Neuronal stem cell (in vitro differentiated cells): ENCODE measurements around the gene CAP1.

Source experiments
- DNase-seq: peaks from one replicate; pipeline ENCODE4 v3.0.0-alpha.2; 2013; ENCODE audit warnings: low spot score
- H2AFZ ChIP-seq: one replicate; pipeline ENCODE4 v1.6.1; 2013; ENCODE audit warnings: mild to moderate bottlenecking, low read length, inconsistent platforms
- H2AK5ac ChIP-seq: 2 replicates; pipeline ENCODE4 v1.6.1; 2013; ENCODE audit warnings: low read depth, mild to moderate bottlenecking, inconsistent platforms, low read length, moderate library complexity, mixed read lengths
- H2BK120ac ChIP-seq: 2 replicates; pipeline ENCODE4 v1.6.1; 2013; ENCODE audit warnings: low read depth, mild to moderate bottlenecking, inconsistent platforms, low read length, moderate library complexity, mixed read lengths
- H2BK12ac ChIP-seq: one replicate; pipeline ENCODE4 v1.6.1; 2013; ENCODE audit warnings: low read length, inconsistent platforms
- H2BK15ac ChIP-seq: 2 replicates; pipeline ENCODE4 v1.6.1; 2013; ENCODE audit warnings: mild to moderate bottlenecking, low read length, inconsistent platforms, mixed read lengths
- H2BK5ac ChIP-seq: one replicate; pipeline ENCODE4 v1.6.1; 2013; ENCODE audit warnings: inconsistent platforms, mild to moderate bottlenecking, low read length, moderate library complexity
- H3K14ac ChIP-seq: one replicate; pipeline ENCODE4 v1.6.1; 2013; ENCODE audit warnings: low read length, inconsistent platforms
- H3K18ac ChIP-seq: 2 replicates; pipeline ENCODE4 v1.6.1; 2013; ENCODE audit warnings: low read length, inconsistent platforms
- H3K23ac ChIP-seq: 2 replicates; pipeline ENCODE4 v1.6.1; 2013; ENCODE audit warnings: low read depth, mild to moderate bottlenecking, mixed read lengths, low read length, inconsistent platforms; ENCODE audit not compliant: poor library complexity
- H3K27ac ChIP-seq: replicated peaks from 3 replicates; pipeline ENCODE4 v1.5.1; 2013; ENCODE audit warnings: low read length, inconsistent platforms
- H3K27me3 ChIP-seq, 3 experiments: 2 replicates each; pipeline ENCODE4 v1.6.1; 2013; ENCODE audit warnings: low read length in 3 of 3, mild to moderate bottlenecking in 2 of 3, inconsistent platforms in 1 of 3, low read depth in 1 of 3, mixed read lengths in 1 of 3, moderate library complexity in 1 of 3; ENCODE audit not compliant: control insufficient read depth in 3 of 3, insufficient read depth in 3 of 3
- H3K36me3 ChIP-seq, 2 donors: replicated peaks in 1 of 2; 2 replicates each; pipeline ENCODE4 v1.6.1; 2013; ENCODE audit warnings: low read length in 2 of 2; ENCODE audit not compliant: control insufficient read depth in 2 of 2, insufficient read depth in 2 of 2
- H3K4ac ChIP-seq: 2 replicates; pipeline ENCODE4 v1.6.1; 2013; ENCODE audit warnings: inconsistent platforms, mild to moderate bottlenecking, low read length, moderate library complexity
- H3K4me1 ChIP-seq, 2 donors: 1 replicate in 1 of 2; 2 replicates in 1 of 2; pipeline ENCODE4 v1.6.1; 2013; ENCODE audit warnings: low read length in 2 of 2, low read depth in 1 of 2; ENCODE audit not compliant: control insufficient read depth in 2 of 2, insufficient read depth in 1 of 2
- H3K4me2 ChIP-seq: one replicate; pipeline ENCODE4 v1.6.1; 2013; ENCODE audit warnings: mild to moderate bottlenecking, low read length, inconsistent platforms; ENCODE audit not compliant: insufficient read depth, poor library complexity, severe bottlenecking
- H3K4me3 ChIP-seq, 2 donors: 2 replicates each; pipeline ENCODE4 v1.5.1; 2013; ENCODE audit warnings: low read length in 2 of 2, mild to moderate bottlenecking in 2 of 2, inconsistent platforms in 1 of 2, moderate library complexity in 1 of 2
- H3K79me1 ChIP-seq: one replicate; pipeline ENCODE4 v1.6.1; 2013; ENCODE audit warnings: low read depth, mild to moderate bottlenecking, inconsistent platforms, low read length, moderate library complexity
- H3K9ac ChIP-seq: one replicate; pipeline ENCODE4 v1.6.1; 2013; ENCODE audit warnings: mild to moderate bottlenecking, low read depth, low read length, inconsistent platforms; ENCODE audit not compliant: poor library complexity
- H3K9me3 ChIP-seq, 2 donors: replicated peaks in 1 of 2; 2 replicates each; pipeline versions ENCODE3 to v1.6.1; 2013; ENCODE audit warnings: low read length in 2 of 2, mild to moderate bottlenecking in 2 of 2, inconsistent platforms in 1 of 2, low read depth in 1 of 2, mixed read lengths in 1 of 2, moderate library complexity in 1 of 2; ENCODE audit not compliant: control insufficient read depth in 2 of 2, insufficient read depth in 1 of 2
- H4K8ac ChIP-seq: one replicate; pipeline ENCODE4 v1.6.1; 2013; ENCODE audit warnings: low read depth, mild to moderate bottlenecking, inconsistent platforms, low read length, moderate library complexity
- H4K91ac ChIP-seq: one replicate; pipeline ENCODE4 v1.6.1; 2013; ENCODE audit warnings: low read length, low read depth, mild to moderate bottlenecking, inconsistent platforms; ENCODE audit not compliant: poor library complexity
- WGBS, 2 donors: extraction: QIAGEN DNeasy Blood & Tissue Kit; methylation state at CpG; one replicate each; pipeline ENCODE4 v1.1.7; 2013; ENCODE audit warnings: missing lambda C conversion rate in 2 of 2, mixed read lengths in 1 of 2; ENCODE audit not compliant: insufficient read length in 2 of 2, insufficient replicate concordance in 1 of 2; ENCODE audit errors: extremely low coverage in 2 of 2; 5-methylcytosine and 5-hydroxymethylcytosine counted together

The CAP1 gene

DNA sequence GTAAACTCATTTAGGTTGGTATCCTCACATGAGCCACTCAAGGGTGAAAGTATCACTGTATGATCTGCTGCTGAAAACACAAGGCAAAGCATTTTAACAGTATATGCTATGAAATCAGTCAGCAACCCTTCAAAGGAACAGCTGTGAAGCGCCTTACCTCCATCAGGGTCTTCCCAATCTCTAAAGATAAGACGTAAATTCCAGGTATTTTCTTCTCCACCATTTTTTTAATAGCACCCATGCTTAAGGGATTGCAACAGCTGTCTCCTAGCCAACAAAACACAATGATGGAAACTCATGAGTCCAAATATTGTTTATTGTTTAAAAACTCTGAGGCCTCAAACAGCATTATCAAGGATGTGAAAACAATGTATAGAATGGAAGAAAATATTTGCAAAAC is 51.7 kb downstream of the CAP1 start:
- Histone ChIP-seq H4K91ac (no peak overlapping the region), H3K4me1 (peaks cover 3 to 6% of the 10 kb centered on the region in 2 donors), H3K79me1 (no peaks in the 10 kb centered on the region), H2BK120ac (no peak overlapping the region), H2AK5ac (no peak overlapping the region), H3K27ac (no peak overlapping the region), H3K9ac (no peak overlapping the region), H2BK5ac (no peak overlapping the region), H4K8ac (no peak overlapping the region), H3K36me3 (peaks cover 19 to 71% of the 10 kb centered on the region in 2 donors), H3K4ac (no peak overlapping the region), H3K14ac (no peak overlapping the region), H3K4me3 (no peak overlapping the region), H3K9me3 (no peaks in the 10 kb centered on the region), H2AFZ (no peak overlapping the region), H2BK15ac (no peak overlapping the region), H3K18ac (no peak overlapping the region), H3K4me2 (no peak overlapping the region), H3K27me3 (no peaks in the 10 kb centered on the region), H3K23ac (no peak overlapping the region), H2BK12ac (no peak overlapping the region)
- WGBS, 2 donors, result no CpG with 5 or more reads among the region's 2 CpGs
- DNase-seq, result no peak

DNA sequence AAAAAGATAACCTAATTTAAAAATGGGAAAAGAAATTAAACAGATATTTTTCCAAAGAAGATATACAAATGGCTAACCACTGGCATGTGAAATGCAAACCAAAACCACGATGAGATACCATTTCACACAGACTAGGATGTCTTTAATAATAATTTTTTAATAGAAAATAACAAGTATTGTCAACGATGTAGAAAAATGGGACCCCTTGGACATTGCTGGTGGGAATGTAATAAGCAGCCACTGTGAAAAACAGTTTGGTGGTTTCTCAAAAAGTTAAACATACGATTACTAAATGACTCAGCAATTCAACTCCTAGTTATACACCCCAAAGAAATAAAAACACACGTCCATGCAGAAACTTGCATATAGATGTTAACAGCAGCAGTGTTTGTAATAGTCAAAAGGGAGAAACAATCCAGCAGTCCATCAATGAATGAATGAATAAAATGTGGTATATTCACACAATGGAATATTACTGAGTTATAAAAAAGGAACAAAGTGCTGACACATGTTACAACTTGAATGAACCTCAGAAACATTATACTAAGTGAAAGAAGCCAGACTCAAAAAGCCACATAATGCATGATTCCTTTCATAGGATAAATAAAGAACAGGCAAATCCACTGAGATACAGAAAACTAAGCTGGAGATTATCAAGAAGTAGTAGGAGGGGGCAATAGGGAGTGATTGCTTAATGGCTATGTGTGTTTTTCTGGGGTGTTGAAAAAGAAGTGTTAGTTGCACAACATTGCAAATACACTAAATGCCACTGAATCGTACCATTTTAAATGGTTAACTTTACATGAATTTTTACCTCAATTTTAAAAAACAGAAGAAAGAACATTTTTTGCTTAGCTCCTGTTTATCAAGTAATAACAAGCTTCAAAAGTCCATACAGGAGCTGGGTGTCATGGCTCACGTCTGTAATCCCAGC is 52.4 kb downstream of the CAP1 start:
- peaks cover 17 to 64% of the 10 kb centered on the region in 2 donors for H3K36me3 ChIP-seq
- H2BK5ac ChIP-seq, result no peak overlapping the region
- no peak overlapping the region for H3K4ac ChIP-seq
- H2BK15ac ChIP-seq, result no peak overlapping the region
- no peak overlapping the region for H3K9ac ChIP-seq
- H2BK120ac ChIP-seq, result no peak overlapping the region
- H3K14ac ChIP-seq, result no peak overlapping the region
- H3K27ac ChIP-seq, result no peak overlapping the region
- no peaks in the 10 kb centered on the region for H3K9me3 ChIP-seq
- peaks cover 6 to 8% of the 10 kb centered on the region in 2 donors for H3K4me1 ChIP-seq
- no peak for DNase-seq
- H2AFZ ChIP-seq, result no peak overlapping the region
- no peaks in the 10 kb centered on the region for H3K79me1 ChIP-seq
- no peak overlapping the region for H3K18ac ChIP-seq
- H3K27me3 ChIP-seq, result no peaks in the 10 kb centered on the region
- H3K4me2 ChIP-seq, result no peak overlapping the region
- H3K4me3 ChIP-seq, result no peak overlapping the region
- WGBS, 2 donors, result no CpG with 5 or more reads among the region's 6 CpGs
- no peak overlapping the region for H3K23ac ChIP-seq
- no peak overlapping the region for H4K91ac ChIP-seq
- H2BK12ac ChIP-seq, result no peak overlapping the region
- no peak overlapping the region for H4K8ac ChIP-seq
- no peak overlapping the region for H2AK5ac ChIP-seq

DNA sequence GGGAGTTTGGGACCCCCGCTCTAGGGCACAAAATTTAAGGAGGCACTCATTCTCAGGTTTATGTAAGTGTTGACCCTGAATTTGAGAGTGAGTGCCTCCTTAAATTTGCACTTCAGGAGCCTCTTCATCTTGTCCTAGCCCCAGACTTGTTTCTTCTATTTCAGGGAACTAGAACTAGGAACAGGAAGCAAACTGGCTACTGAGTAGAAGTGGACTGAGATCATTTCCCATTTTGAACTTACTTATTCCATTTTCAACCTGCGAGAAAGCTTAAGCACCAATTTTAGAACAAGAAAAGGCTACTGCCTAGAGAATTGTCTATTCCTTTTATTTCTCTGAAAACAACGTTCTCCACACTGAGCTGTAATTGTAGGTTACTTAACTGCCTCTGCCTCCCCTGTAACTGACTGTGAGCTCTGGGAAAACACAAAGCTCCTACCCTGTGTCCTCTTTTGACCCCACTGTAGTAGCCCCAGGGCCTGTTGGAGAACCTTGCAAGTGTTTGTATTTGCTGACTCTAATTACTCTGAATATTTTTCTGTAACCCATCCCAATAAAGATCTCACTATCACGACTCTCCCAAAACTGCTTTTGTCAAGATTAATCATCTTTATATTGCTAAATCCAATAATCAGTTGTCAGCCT is 54.1 kb downstream of the CAP1 start:
- H3K9me3 ChIP-seq, result no peaks in the 10 kb centered on the region
- H3K79me1 ChIP-seq, result no peaks in the 10 kb centered on the region
- peaks cover 6 to 8% of the 10 kb centered on the region in 2 donors for H3K4me1 ChIP-seq
- H2BK15ac ChIP-seq, result no peak overlapping the region
- no peak overlapping the region for H3K23ac ChIP-seq
- no peak overlapping the region for H2AK5ac ChIP-seq
- no peak overlapping the region for H2BK120ac ChIP-seq
- H2BK12ac ChIP-seq, result no peak overlapping the region
- H3K27me3 ChIP-seq, result no peaks in the 10 kb centered on the region
- H3K36me3 ChIP-seq, result peaks cover 9 to 48% of the 10 kb centered on the region in 2 donors
- H3K4me3 ChIP-seq, result no peak overlapping the region
- H3K18ac ChIP-seq, result no peak overlapping the region
- no peak overlapping the region for H3K14ac ChIP-seq
- no peak overlapping the region for H4K91ac ChIP-seq
- H3K27ac ChIP-seq, result no peak overlapping the region
- WGBS, 2 donors, result no CpG with 5 or more reads among the region's 4 CpGs
- no peak overlapping the region for H3K4me2 ChIP-seq
- no peak overlapping the region for H4K8ac ChIP-seq
- H3K4ac ChIP-seq, result no peak overlapping the region
- no peak overlapping the region for H2BK5ac ChIP-seq
- H3K9ac ChIP-seq, result no peak overlapping the region
- no peak for DNase-seq
- H2AFZ ChIP-seq, result no peak overlapping the region

DNA sequence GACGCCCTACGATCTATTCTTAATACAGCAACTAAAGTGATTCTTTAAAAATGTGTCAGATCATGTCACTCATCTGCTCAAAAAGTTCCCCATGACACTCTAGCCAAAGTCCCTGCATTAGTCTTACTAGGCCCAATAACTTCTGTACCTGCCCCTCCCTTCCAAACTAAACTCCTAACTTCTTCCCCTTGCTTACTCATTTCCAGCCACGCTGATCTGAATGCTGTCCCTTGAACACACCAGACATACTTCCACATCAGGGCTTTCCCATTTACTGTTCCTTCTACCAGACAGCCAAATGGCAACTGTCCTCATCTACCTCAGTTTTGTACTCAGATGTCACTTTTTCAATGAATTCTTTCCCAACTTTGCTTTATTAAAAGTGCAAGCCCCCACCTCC is 55.3 kb downstream of the CAP1 start:
- Histone ChIP-seq H3K9ac (no peak overlapping the region), H3K27me3 (no peaks in the 10 kb centered on the region), H3K36me3 (peaks cover 5 to 36% of the 10 kb centered on the region in 2 donors), H4K91ac (no peak overlapping the region), H3K79me1 (no peaks in the 10 kb centered on the region), H3K27ac (no peak overlapping the region), H2AK5ac (no peak overlapping the region), H3K18ac (no peak overlapping the region), H3K4me1 (peaks cover 6 to 8% of the 10 kb centered on the region in 2 donors), H3K4me3 (no peak overlapping the region), H2BK15ac (no peak overlapping the region), H3K4ac (no peak overlapping the region), H3K9me3 (no peaks in the 10 kb centered on the region), H3K4me2 (no peak overlapping the region), H3K23ac (no peak overlapping the region), H2BK120ac (no peak overlapping the region), H2BK5ac (no peak overlapping the region), H4K8ac (no peak overlapping the region), H3K14ac (no peak overlapping the region), H2BK12ac (no peak overlapping the region), H2AFZ (no peak overlapping the region)
- no peak for DNase-seq
- WGBS, 2 donors, result no CpG with 5 or more reads among the region's 3 CpGs
